Activated T-helper 17 cell treated with anti-CD3 and anti-CD28 coated beads, Interleukin-2, amount 50 U/mL, for 72 hours (primary cell): ENCODE results near the gene ZNF318. TPM values are rescaled to one million over a fixed set of nuclear protein-coding genes. Genes with fewer than 3 reads are reported as not detected.
"Not testable (repeated sequence)": the region's sequence is repeated elsewhere in the genome, so short reads cannot be mapped to it uniquely, and the experiment has no call there.

Experiments
- ATAC-seq: fragments of 150-1000 bp; cut with Tn5 transposase; replicated peaks from 2 replicates; pipeline ENCODE4 v1.10.0; 2021; ENCODE audit warnings: mild to moderate bottlenecking, moderate library complexity
- H3K27ac Mint-ChIP-seq: one replicate; pipeline ENCODE4 v1.8.0; 2022; ENCODE audit warnings: mixed read lengths
- H3K27me3 Mint-ChIP-seq: one replicate; pipeline ENCODE4 v1.8.0; 2022; ENCODE audit warnings: mixed read lengths
- H3K36me3 Mint-ChIP-seq: one replicate; pipeline ENCODE4 v1.8.0; 2022; ENCODE audit warnings: low read depth, mild to moderate bottlenecking, mixed read lengths
- H3K4me1 Mint-ChIP-seq: one replicate; pipeline ENCODE4 v1.8.0; 2022; ENCODE audit warnings: mixed read lengths
- H3K4me3 Mint-ChIP-seq: one replicate; pipeline ENCODE4 v1.8.0; 2022; ENCODE audit warnings: mild to moderate bottlenecking, mixed read lengths
- H3K9me3 Mint-ChIP-seq: one replicate; pipeline ENCODE4 v1.8.0; 2022; ENCODE audit warnings: mixed read lengths
- total RNA-seq, 2 donors: library from RNA; stranded (reverse); gene quantifications; one replicate each; pipeline ENCODE4 v1.2.3, GENCODE V29; 2022

ZNF318 gene
- total RNA-seq, 2 donors from 2014 or later, result 11.2 to 21.0 TPM

DNA sequence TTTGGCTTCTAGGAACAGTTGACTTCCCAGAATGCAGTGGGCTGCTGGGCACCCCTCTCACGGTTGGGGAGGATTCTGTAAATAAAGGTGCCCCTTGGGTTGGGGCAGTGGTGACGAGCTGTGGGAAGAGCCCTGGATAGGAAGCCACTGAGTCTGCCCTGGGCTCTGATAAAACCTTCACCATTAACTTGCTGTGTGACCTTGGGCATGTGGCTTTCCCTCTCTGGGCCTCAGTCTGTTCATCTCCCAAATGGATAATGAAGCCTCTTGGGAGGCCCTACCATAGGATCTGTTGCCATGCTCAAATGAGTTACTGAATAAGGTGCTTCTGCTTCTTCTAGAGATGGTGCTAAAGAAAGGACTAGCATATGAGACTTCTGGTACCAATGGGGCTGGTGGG lies 64.6 kb downstream of the ZNF318 start:
- Mint-ChIP-seq H3K27me3 (peaks cover 4% of the 10 kb centered on the region), H3K36me3 (no peaks in the 10 kb centered on the region), H3K4me1 (peaks cover 4% of the 10 kb centered on the region), H3K9me3 (no peaks in the 10 kb centered on the region), H3K4me3 (no peak overlapping the region), H3K27ac (no peak overlapping the region)
- no peak for ATAC-seq

DNA sequence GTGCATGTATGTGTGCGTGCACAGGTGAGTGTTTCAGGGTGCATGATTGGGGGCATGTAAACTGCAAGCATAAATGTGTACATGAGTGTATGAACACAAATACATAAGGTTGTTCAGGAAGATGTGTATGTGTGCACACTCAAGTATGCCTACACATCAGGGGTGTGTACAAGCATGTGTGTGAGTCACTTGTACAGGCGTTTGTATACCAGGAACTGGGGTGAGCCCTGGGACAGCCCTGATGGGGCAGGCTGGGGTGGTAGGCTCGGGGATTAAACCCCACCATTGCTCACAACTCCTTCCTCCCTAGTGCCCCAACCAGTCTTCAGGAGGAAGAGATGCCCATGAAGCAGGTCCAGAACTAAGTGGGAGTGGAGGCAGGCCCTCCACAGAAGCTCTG lies 65.1 kb downstream of the ZNF318 start:
- ATAC-seq, result no peak
- H3K9me3 Mint-ChIP-seq, result no peaks in the 10 kb centered on the region
- no peaks in the 10 kb centered on the region for H3K36me3 Mint-ChIP-seq
- peaks cover 6% of the 10 kb centered on the region for H3K27me3 Mint-ChIP-seq
- peaks cover 6% of the 10 kb centered on the region for H3K4me1 Mint-ChIP-seq
- no peak overlapping the region for H3K27ac Mint-ChIP-seq
- no peak overlapping the region for H3K4me3 Mint-ChIP-seq

- H3K9me3 Mint-ChIP-seq, result no peaks in the 10 kb centered on the region
- H3K4me1 Mint-ChIP-seq, result peaks cover 6% of the 10 kb centered on the region
- H3K36me3 Mint-ChIP-seq, result no peaks in the 10 kb centered on the region
- no peak overlapping the region for H3K4me3 Mint-ChIP-seq
- peaks cover 6% of the 10 kb centered on the region for H3K27me3 Mint-ChIP-seq
- ATAC-seq, result no peak
- H3K27ac Mint-ChIP-seq, result no peak overlapping the region
Measured at GRCh38 chr6:43303751-43304331, 65.6 kb downstream of the ZNF318 start.

- not testable (repeated sequence) for ATAC-seq, H3K4me3 Mint-ChIP-seq, H3K9me3 Mint-ChIP-seq, H3K27me3 Mint-ChIP-seq, H3K4me1 Mint-ChIP-seq, H3K36me3 Mint-ChIP-seq, H3K27ac Mint-ChIP-seq
Measured at GRCh38 chr6:43303006-43303405, 66.4 kb downstream of the ZNF318 start.

DNA sequence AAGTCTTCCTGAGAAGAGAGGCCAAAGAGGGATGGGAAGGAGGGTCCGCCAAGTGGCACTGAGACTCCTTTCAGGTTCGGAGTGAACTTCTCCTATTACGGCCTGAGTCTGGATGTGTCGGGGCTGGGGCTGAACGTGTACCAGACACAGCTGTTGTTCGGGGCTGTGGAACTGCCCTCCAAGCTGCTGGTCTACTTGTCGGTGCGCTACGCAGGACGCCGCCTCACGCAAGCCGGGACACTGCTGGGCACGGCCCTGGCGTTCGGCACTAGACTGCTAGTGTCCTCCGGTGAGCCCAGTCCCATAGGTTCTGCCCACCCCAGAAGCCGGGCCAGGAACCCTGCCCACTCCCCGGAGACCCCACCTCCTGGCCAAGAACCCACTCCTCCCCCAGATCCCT lies 67.3 kb downstream of the ZNF318 start:
- H3K27me3 Mint-ChIP-seq, result peaks cover 6% of the 10 kb centered on the region
- H3K4me1 Mint-ChIP-seq, result peaks cover 6% of the 10 kb centered on the region

DNA sequence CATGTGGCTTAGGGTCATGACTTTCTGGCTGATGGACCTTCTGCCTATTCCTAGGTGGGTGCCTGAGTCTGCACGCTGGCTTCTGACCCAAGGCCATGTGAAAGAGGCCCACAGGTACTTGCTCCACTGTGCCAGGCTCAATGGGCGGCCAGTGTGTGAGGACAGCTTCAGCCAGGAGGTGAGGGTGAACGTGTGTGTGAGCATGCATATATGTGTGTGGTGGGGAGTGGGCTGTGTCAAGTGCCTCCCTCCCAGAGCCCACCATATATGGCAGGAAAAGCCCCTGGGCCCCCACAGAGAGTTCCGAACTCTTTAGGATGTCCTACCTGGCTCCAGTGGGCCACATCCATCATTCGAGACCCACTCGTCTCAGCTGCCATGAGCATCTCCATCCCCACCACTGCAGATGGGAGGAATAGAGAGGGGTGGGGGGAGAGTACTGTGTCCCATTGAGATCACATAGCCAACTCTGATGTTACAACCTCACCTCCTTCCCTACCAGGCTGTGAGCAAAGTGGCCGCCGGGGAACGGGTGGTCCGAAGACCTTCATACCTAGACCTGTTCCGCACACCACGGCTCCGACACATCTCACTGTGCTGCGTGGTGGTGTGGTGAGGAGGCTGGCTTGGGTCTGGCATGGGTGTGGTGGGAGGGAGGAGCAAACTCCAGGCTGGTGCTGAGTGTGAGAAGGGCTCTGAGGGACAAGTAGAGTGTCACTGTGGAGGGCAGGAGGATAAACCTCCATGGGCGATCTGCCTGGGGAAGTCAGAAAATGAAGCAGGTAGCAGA lies 68.2 kb downstream of the ZNF318 start:
- H3K4me1 Mint-ChIP-seq, result peaks cover 6% of the 10 kb centered on the region
- H3K9me3 Mint-ChIP-seq, result no peaks in the 10 kb centered on the region
- peaks cover 6% of the 10 kb centered on the region for H3K27me3 Mint-ChIP-seq
- ATAC-seq, result no peak
- H3K27ac Mint-ChIP-seq, result no peak overlapping the region
- H3K36me3 Mint-ChIP-seq, result no peaks in the 10 kb centered on the region
- no peak overlapping the region for H3K4me3 Mint-ChIP-seq

More for the DNA sequence above, 67.3 kb downstream of the ZNF318 start:
- H3K27ac Mint-ChIP-seq, result no peak overlapping the region
- no peaks in the 10 kb centered on the region for H3K9me3 Mint-ChIP-seq
- ATAC-seq, result no peak
- H3K4me3 Mint-ChIP-seq, result no peak overlapping the region
- H3K36me3 Mint-ChIP-seq, result no peaks in the 10 kb centered on the region

DNA sequence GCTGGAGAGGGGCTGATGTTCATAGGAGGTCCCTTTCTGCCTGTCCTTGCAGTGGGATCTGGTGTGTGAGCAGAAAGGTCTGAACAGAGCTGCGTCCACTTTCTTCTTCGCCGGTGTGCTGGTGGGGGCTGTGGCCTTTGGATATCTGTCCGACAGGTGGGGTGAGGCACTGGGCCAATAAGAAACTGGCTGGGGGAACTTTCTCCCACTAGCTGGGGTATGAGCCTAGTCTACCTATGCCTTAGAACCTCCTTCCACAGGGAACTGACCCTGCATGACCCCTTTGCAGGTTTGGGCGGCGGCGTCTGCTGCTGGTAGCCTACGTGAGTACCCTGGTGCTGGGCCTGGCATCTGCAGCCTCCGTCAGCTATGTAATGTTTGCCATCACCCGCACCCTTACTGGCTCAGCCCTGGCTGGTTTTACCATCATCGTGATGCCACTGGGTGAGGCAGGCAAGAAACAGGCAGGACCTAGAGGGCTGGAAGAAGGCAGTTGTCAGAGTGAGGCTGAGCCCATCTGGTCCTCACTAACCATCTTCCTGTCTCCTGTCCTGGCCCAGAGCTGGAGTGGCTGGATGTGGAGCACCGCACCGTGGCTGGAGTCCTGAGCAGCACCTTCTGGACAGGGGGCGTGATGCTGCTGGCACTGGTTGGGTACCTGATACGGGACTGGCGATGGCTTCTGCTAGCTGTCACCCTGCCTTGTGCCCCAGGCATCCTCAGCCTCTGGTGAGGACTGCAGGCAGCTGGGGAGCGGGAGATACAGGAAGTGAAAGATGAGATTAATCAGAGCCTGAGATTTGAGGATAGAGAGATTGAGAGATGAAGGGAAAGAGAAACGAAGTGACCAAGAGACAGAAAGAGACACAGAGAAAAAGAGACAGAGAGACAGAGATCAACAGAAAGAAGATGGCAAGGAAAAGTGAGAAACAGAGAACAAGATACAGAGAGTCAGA lies 69.8 kb downstream of the ZNF318 start:
- peaks cover 6% of the 10 kb centered on the region for H3K4me1 Mint-ChIP-seq
- no peaks in the 10 kb centered on the region for H3K36me3 Mint-ChIP-seq
- no peak overlapping the region for H3K4me3 Mint-ChIP-seq

GRCh38 chr6:43298565-43299337 lies 70.7 kb downstream of the ZNF318 start:
- Mint-ChIP-seq H3K9me3 (no peaks in the 10 kb centered on the region), H3K36me3 (no peaks in the 10 kb centered on the region), H3K27me3 (peaks cover 6% of the 10 kb centered on the region), H3K27ac (no peak overlapping the region), H3K4me3 (no peak overlapping the region), H3K4me1 (peaks cover 6% of the 10 kb centered on the region)
- no peak for ATAC-seq

More for the DNA sequence above, 69.8 kb downstream of the ZNF318 start:
- Mint-ChIP-seq H3K27me3 (peaks cover 6% of the 10 kb centered on the region), H3K9me3 (no peaks in the 10 kb centered on the region), H3K27ac (no peak overlapping the region)
- no peak for ATAC-seq

GRCh38 chr6:43297644-43298564 lies 71.5 kb downstream of the ZNF318 start, which contains the start of gene SLC22A7:
TSS of gene SLC22A7 (plus strand) at chr6:43298260. CDS start at chr6:43298359, 99 bp downstream.
- ATAC-seq, result no peak

GRCh38 chr6:43296780-43297497 lies 72.5 kb downstream of the ZNF318 start:
- no peaks in the 10 kb centered on the region for H3K36me3 Mint-ChIP-seq
- no peaks in the 10 kb centered on the region for H3K9me3 Mint-ChIP-seq
- H3K4me1 Mint-ChIP-seq, result peaks cover 6% of the 10 kb centered on the region
- H3K4me3 Mint-ChIP-seq, result no peak overlapping the region
- ATAC-seq, result no peak
- no peak overlapping the region for H3K27ac Mint-ChIP-seq
- H3K27me3 Mint-ChIP-seq, result peaks cover 6% of the 10 kb centered on the region

More at GRCh38 chr6:43297644-43298564, 71.5 kb downstream of the ZNF318 start, which contains the start of gene SLC22A7:
- no peak within 1 kb of the TSS for H3K4me3 Mint-ChIP-seq
- H3K27ac Mint-ChIP-seq, result no peak within 1 kb of the TSS
- H3K27me3 Mint-ChIP-seq, result peaks cover 6% of the 10 kb centered on the region
- peaks cover 6% of the 10 kb centered on the region for H3K4me1 Mint-ChIP-seq
- H3K36me3 Mint-ChIP-seq, result no peaks in the 10 kb centered on the region
- H3K9me3 Mint-ChIP-seq, result no peaks in the 10 kb centered on the region

DNA sequence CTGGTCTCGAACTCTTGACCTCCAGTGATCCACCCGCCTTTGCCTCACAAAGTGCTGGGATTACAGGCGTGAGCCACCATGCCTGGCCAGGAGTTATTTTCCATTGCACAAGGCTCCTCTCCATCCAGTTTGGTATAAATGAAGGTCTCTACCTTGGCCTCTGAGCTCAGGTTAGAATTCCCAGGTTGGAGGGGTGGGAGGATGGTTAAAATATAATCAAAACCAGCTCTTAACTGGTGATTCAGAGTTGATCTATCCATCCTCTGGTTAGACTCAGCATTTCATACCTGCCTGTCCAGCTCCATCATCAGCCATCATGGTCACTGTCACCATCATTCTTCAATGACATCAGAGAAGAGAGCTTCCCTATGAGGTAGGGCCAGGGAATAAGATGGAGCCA lies 74.0 kb downstream of the ZNF318 start:
- Mint-ChIP-seq H3K4me1 (peaks cover 6% of the 10 kb centered on the region), H3K9me3 (no peaks in the 10 kb centered on the region), H3K4me3 (no peak overlapping the region)

DNA sequence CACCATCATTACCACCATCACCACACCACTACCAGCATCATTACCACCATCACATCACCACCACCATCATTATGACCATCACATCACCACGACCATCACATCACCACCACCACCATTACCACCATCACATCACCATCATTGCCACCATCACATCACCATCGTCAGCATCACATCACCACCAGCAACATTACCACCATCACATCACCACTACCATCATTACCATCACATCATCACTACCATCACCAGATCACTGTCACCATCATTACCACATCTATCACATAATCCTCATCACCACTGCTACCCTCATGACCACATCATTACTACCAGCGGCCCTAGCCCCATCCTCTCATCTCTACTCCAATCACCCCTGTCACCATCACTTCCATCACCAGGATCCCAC lies 74.9 kb downstream of the ZNF318 start:
- Mint-ChIP-seq H3K27me3 (no peaks in the 10 kb centered on the region), H3K4me3 (no peak overlapping the region), H3K36me3 (no peaks in the 10 kb centered on the region)

More for the DNA sequence above, 74.0 kb downstream of the ZNF318 start:
- no peak overlapping the region for H3K27ac Mint-ChIP-seq
- H3K36me3 Mint-ChIP-seq, result no peaks in the 10 kb centered on the region
- peaks cover 6% of the 10 kb centered on the region for H3K27me3 Mint-ChIP-seq
- no peak for ATAC-seq

More for the DNA sequence above, 74.9 kb downstream of the ZNF318 start:
- no peak for ATAC-seq
- H3K9me3 Mint-ChIP-seq, result no peaks in the 10 kb centered on the region
- no peaks in the 10 kb centered on the region for H3K4me1 Mint-ChIP-seq
- no peak overlapping the region for H3K27ac Mint-ChIP-seq
